Measurements from ENCODE around the gene BUB1B.

BUB1B gene

DNA sequence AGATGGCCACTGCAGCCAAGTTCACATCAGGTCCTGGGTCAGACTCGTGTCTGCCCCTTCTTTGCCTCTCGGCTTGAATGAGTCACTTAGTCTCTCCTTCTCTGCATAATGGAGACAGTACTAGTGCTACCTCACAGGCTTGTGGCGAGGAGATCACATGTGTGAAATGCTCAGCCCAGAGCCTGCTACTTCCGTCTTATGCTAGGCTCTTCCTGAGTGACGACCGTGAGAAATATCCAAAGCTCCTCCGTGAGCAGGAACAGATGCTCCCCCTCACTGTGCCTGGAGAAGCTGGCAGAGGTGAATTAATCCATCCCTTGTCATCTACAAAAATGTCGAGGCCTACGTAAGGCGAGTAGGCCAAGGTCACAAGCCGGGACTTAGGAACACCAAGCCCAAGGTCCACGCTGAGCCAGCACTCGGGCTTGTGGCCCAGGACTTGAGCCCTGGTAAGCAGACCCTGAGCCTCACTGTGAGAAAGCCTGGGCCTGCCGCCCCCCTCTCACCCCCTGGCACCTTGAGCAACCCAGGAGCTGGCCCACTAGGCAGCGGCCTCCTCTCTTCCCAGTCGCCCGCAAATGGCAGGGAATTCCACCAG, 95.9 kb downstream of the BUB1B start:
- no peak for DNase-seq

- no peak for DNase-seq
Measured at GRCh38 chr15:40257656-40258450, 97.0 kb downstream of the BUB1B start.

DNA sequence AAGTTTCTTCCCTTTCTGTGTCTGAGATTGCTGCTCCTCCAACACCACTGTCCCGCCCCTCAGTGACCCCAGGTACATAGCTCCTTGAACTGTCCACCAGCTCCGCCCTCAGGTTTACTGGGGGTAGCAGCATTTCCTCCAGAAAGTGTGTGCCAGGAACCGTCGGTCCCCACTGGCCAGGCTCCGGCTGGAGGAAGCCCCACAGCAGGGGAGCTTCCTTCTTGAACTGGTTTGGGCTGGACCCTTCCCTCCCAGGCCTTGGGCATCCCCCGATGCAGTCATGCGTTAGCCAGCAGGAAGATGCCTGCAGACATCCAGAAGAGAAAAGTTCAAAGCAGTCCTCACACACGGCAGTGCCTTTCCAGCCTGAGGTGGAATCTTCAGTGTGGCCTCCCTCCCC, 97.7 kb downstream of the BUB1B start:
- DNase-seq, result no peak

- no peak for DNase-seq
Measured at GRCh38 chr15:40259021-40259420, 98.2 kb downstream of the BUB1B start.

- DNase-seq, result no peak
Measured at GRCh38 chr15:40263024-40263754, 102.3 kb downstream of the BUB1B start.

DNA sequence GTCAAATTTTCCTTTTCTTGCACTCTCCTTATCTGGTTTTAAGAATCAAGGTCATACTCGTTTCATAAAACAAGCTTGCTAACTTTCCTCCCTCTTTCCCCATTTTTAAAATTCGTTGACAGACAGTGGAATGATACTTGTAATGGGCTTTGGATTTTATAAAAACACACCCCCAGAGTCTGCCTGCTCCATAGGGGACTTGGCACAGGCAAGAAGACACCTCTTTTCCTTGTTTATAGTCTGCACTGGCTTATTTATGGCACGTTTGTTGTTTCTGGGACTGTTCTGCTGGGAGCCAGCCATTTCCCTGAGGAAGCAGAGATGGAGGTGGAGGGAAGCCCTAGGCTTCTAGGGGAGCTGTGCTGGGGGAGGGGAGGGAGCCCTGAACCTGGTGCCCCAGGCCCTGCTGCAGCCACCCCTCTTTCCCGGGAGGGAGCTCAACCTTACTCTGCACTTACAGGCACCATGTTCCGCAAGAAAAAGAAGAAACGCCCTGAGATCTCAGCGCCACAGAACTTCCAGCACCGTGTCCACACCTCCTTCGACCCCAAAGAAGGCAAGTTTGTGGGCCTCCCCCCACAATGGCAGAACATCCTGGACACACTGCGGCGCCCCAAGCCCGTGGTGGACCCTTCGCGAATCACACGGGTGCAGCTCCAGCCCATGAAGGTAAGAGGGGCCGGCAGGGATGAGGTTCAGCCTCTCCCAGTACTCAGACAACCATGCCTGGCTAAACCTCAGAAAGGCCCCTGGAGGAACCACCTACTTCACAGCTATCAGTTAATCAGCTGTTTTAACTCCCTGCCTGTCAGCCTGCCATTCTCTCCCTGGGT, 103.7 kb downstream of the BUB1B start:
- DNase-seq, result no peak

DNA sequence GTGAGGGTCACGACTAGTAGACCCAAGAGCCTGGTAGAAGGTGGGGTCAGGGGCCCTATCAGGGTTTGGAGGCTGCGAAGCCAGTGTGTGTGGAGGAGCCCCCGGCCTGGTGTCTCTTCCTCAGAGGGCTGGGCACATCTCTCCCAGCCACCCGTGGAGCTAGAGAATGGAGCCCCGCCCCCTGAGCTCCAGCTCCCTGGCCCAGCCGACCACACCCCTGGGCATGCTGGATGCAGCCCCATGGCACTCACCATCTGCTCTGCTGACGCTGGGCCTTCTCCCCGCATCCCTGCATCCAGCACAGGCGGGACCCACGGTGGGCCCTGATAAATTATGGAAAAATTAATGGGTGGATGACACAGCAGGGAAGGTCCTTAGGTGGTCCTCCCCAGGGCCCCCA, 104.5 kb downstream of the BUB1B start:
- DNase-seq, result no peak

DNA sequence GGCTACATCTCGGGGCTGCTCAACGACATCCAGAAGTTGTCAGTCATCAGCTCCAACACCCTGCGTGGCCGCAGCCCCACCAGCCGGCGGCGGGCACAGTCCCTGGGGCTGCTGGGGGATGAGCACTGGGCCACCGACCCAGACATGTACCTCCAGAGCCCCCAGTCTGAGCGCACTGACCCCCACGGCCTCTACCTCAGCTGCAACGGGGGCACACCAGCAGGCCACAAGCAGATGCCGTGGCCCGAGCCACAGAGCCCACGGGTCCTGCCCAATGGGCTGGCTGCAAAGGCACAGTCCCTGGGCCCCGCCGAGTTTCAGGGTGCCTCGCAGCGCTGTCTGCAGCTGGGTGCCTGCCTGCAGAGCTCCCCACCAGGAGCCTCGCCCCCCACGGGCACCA, 105.0 kb downstream of the BUB1B start:
- no peak for DNase-seq

- DNase-seq, result no peak
Measured at GRCh38 chr15:40266828-40267304, 106.0 kb downstream of the BUB1B start.

GRCh38 chr15:40267670-40268069, 106.8 kb downstream of the BUB1B start:
- DNase-seq, result no peak

GRCh38 chr15:40269604-40270003, 108.7 kb downstream of the BUB1B start:
- no peak for DNase-seq

GRCh38 chr15:40270246-40270995, 109.6 kb downstream of the BUB1B start:
- DNase-seq, result no peak
